MCF 10A (cell line): ENCODE data around the gene ARHGAP24. TPM values are rescaled to one million over a fixed set of nuclear protein-coding genes. Genes with fewer than 3 reads are reported as not detected.

Source experiments
- BruUV-seq: library from RNA; stranded (reverse); fragments of 400-500 nt; replicated peaks from 2 replicates; lab custom pipeline; 2021; lab: Mats Ljungman, UMichigan
- CTCF ChIA-PET: fragments of 300-600 bp; sonication (Branson Sonifier 250); formaldehyde crosslinking; extraction: SDS; loops from one replicate; lab custom pipeline; 2021; ENCODE audit warnings: antibody characterized with exemption, inconsistent platforms; lab: Yijun Ruan, JAX
- POLR2A ChIA-PET: fragments of 300-600, 350-650 bp; sonication (Branson Sonifier 250); formaldehyde crosslinking; extraction: SDS; loops from one replicate; lab custom pipeline; 2020; ENCODE audit warnings: antibody characterized with exemption, inconsistent platforms; lab: Yijun Ruan, JAX
- DNase-seq: peaks from one replicate; pipeline ENCODE4 v3.0.0-alpha.2; 2018; ENCODE audit not compliant: unreplicated experiment
- H3K27ac Mint-ChIP-seq: one replicate; pipeline ENCODE4 v1.8.0; 2022; ENCODE audit warnings: mild to moderate bottlenecking, low read depth, mixed read lengths; ENCODE audit not compliant: unreplicated experiment
- H3K27me3 Mint-ChIP-seq: one replicate; pipeline ENCODE4 v1.8.0; 2022; ENCODE audit warnings: mixed read lengths; ENCODE audit not compliant: insufficient read depth, unreplicated experiment
- H3K36me3 Mint-ChIP-seq: one replicate; pipeline ENCODE4 v1.8.0; 2022; ENCODE audit warnings: mild to moderate bottlenecking, moderate library complexity, mixed read lengths; ENCODE audit not compliant: insufficient read depth, unreplicated experiment
- H3K4me1 Mint-ChIP-seq: one replicate; pipeline ENCODE4 v1.8.0; 2022; ENCODE audit warnings: mixed read lengths; ENCODE audit not compliant: insufficient read depth, unreplicated experiment
- H3K4me3 Mint-ChIP-seq: one replicate; pipeline ENCODE4 v1.8.0; 2022; ENCODE audit warnings: mild to moderate bottlenecking, moderate library complexity, mixed read lengths; ENCODE audit not compliant: unreplicated experiment
- H3K9me3 Mint-ChIP-seq: one replicate; pipeline ENCODE4 v1.8.0; 2022; ENCODE audit warnings: mixed read lengths; ENCODE audit not compliant: unreplicated experiment
- intact Hi-C: fragments of 100-400 bp; cut with micrococcal nuclease; formaldehyde crosslinking; loops from 2 replicates; pipeline ENCODE4 v1.14.1; 2022
- total RNA-seq: library from RNA; stranded (reverse); gene quantifications from 2 replicates; pipeline ENCODE4 v1.2.3, GENCODE V29; 2022
- TF ChIP-seq, protein P1 (sequence below): fragments of 200-600 bp; IDR thresholded peaks from one replicate; pipeline ENCODE4 v1.8.0; 2022; ENCODE audit warnings: antibody characterized with exemption, mild to moderate bottlenecking; ENCODE audit not compliant: unreplicated experiment

Gene ARHGAP24
- total RNA-seq, 1 experiment from 2014 or later, result 2.6 TPM

DNA sequence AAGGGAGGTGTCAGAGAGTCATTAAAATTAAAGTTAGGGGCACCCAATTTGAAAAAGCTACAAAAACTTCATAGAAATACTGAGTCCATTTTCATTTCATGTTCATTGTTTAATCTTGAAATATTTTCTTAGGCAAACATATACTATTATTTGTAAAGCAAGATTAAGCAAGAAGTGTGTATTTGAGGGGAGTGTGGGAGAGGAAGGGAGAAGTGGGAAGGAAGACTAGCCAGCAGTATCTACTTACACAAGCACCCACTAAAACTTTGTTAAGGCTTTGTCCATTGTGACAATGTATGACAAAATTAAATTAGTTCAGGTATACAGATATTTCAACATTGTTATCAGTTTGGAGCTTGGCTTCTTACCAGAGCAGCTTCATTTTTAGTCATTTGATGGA, 222.9 kb downstream of the ARHGAP24 start:
- Mint-ChIP-seq H3K36me3 (no peaks in the 10 kb centered on the region), H3K4me1 (no peaks in the 10 kb centered on the region), H3K27me3 (no peaks in the 10 kb centered on the region), H3K9me3 (peaks cover 14% of the 10 kb centered on the region), H3K4me3 (no peak overlapping the region), H3K27ac (no peak overlapping the region)
- ChIA-PET CTCF (no interaction called here), POLR2A (interaction anchor here (1.3 kb wide), 1 partner anchor 8 kb away, joined by 3 read pairs; no protein-coding TSS in a partner anchor)
- BruUV-seq, result no TSS peak
- no peak for DNase-seq
- TF ChIP-seq, protein P1, sequence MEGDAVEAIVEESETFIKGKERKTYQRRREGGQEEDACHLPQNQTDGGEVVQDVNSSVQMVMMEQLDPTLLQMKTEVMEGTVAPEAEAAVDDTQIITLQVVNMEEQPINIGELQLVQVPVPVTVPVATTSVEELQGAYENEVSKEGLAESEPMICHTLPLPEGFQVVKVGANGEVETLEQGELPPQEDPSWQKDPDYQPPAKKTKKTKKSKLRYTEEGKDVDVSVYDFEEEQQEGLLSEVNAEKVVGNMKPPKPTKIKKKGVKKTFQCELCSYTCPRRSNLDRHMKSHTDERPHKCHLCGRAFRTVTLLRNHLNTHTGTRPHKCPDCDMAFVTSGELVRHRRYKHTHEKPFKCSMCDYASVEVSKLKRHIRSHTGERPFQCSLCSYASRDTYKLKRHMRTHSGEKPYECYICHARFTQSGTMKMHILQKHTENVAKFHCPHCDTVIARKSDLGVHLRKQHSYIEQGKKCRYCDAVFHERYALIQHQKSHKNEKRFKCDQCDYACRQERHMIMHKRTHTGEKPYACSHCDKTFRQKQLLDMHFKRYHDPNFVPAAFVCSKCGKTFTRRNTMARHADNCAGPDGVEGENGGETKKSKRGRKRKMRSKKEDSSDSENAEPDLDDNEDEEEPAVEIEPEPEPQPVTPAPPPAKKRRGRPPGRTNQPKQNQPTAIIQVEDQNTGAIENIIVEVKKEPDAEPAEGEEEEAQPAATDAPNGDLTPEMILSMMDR, result no peak
- intact Hi-C loops, result no loop called here

DNA sequence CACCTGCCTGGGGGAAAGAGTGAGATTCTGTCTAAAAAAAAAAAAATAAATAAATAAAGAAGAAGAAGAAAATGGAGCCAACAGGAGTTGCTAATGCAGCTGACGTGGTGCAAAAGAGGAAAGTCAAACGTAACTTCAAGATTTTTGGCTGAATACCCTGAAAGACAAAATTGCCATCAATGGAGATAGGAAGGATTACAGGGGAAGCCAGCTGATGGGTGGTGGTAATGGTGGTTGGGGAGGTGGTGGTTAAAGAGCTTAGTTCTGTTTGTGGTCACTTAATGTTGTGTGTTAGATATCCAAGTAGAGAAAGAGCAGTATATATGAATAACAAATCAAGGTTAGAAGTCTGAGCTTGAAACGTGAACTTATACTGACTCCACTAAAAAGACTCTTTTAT, 225.4 kb downstream of the ARHGAP24 start:
- ChIA-PET CTCF (interaction anchor here (0.6 kb wide), 1 partner anchor 175 kb away, joined by 3 read pairs; no protein-coding TSS in a partner anchor), POLR2A (interaction anchor here (0.7 kb wide), 1 partner anchor 894 kb away, joined by 3 read pairs; the partner anchor contains the start of gene PTPN13)
- Mint-ChIP-seq H3K4me1 (no peaks in the 10 kb centered on the region), H3K4me3 (no peak overlapping the region), H3K27ac (no peak overlapping the region), H3K27me3 (no peaks in the 10 kb centered on the region), H3K36me3 (no peaks in the 10 kb centered on the region), H3K9me3 (peaks cover 14% of the 10 kb centered on the region)
- DNase-seq, result no peak
- intact Hi-C loops, result no loop called here
- BruUV-seq, result no TSS peak
- TF ChIP-seq, protein P1, result no peak

DNA sequence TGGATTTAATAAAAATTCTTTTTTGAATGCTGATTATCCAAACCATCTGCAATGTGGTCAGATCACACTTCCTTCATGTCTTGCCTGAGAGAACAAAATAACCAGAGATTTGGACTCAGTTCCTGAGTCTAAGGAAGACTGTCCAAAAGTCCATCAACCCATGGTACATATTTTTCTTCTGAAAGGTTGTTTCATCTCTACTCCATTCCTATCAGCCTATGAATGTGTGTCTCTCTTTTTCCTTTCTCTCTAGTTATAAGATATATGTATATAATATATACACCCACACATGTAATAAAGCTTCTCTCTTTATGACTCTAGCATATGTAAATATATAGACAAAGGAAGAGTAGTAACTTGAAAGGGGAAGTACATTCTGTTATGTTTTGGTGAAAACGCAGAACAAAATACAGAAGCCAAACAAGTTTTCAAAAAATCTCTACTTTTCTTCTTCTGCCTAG, 226.9 kb downstream of the ARHGAP24 start:
- BruUV-seq, result no TSS peak
- DNase-seq, result no peak
- POLR2A ChIA-PET, result no interaction called here
- Mint-ChIP-seq H3K4me1 (no peaks in the 10 kb centered on the region), H3K4me3 (no peak overlapping the region), H3K27me3 (no peaks in the 10 kb centered on the region), H3K9me3 (peaks cover 7% of the 10 kb centered on the region), H3K36me3 (no peaks in the 10 kb centered on the region), H3K27ac (no peak overlapping the region)
- TF ChIP-seq, protein P1, result no peak
- CTCF ChIA-PET, result interaction anchor here (0.7 kb wide), 1 partner anchor 30 kb away, joined by 4 read pairs; no protein-coding TSS in a partner anchor
- intact Hi-C loops, result no loop called here

DNA sequence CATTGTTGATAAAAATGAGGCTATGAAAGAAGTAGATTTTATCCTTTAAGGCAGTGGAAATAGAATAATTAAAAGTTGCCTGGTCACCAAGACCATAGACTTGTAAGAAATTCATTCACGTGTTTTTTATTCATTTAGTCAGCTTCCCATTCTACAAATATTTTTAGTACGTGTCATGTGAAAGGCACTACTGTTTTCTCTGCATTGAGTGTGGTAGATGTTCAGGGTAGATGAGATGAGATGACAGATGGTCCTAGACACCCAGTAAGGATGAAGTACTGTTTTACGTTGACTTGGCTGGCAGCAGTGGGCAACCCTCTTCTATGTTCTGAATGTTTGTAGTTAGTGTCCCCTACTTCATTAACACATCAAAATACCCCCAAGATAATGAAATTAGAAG, 228.1 kb downstream of the ARHGAP24 start:
- Mint-ChIP-seq H3K36me3 (no peaks in the 10 kb centered on the region), H3K9me3 (peaks cover 7% of the 10 kb centered on the region), H3K27ac (no peak overlapping the region), H3K4me1 (no peaks in the 10 kb centered on the region), H3K27me3 (no peaks in the 10 kb centered on the region), H3K4me3 (no peak overlapping the region)
- BruUV-seq, result no TSS peak
- no peak for DNase-seq
- TF ChIP-seq, protein P1, result no peak
- intact Hi-C loops, result no loop called here
- CTCF ChIA-PET, result no interaction called here
- POLR2A ChIA-PET, result interaction anchor here (0.6 kb wide), 1 partner anchor 8 kb away, joined by 3 read pairs; no protein-coding TSS in a partner anchor
